Liver (tissue), 9 donors: Measurements from ENCODE around the gene SAMD4A. TPM values are rescaled to one million over a fixed set of nuclear protein-coding genes. Genes with fewer than 3 reads are reported as not detected.

ENCODE experiments used
- DNase-seq: peaks from one replicate; pipeline ENCODE4 v3.0.0-alpha.2; 2017; ENCODE audit warnings: low spot score
- H3K27ac ChIP-seq, 2 donors: one replicate each; pipeline ENCODE4 v1.7.0; 2013; ENCODE audit warnings: inconsistent platforms in 2 of 2, low read length in 2 of 2, control low read depth in 1 of 2, low read depth in 1 of 2, mild to moderate bottlenecking in 1 of 2
- H3K27me3 ChIP-seq, 4 donors: one replicate each; pipeline versions ENCODE4 v1.6.1 to v1.7.0; 2013; ENCODE audit warnings: low read length in 3 of 4, inconsistent platforms in 1 of 4, mild to moderate bottlenecking in 1 of 4, moderate library complexity in 1 of 4; ENCODE audit not compliant: control insufficient read depth in 4 of 4, insufficient read depth in 4 of 4
- H3K36me3 ChIP-seq, 4 donors: one replicate each; pipeline versions ENCODE4 v1.6.1 to v1.7.0; 2013; ENCODE audit warnings: low read length in 3 of 4, mild to moderate bottlenecking in 3 of 4, low read depth in 1 of 4, moderate library complexity in 1 of 4; ENCODE audit not compliant: control insufficient read depth in 4 of 4, insufficient read depth in 3 of 4
- H3K4me1 ChIP-seq, 4 donors: one replicate each; pipeline versions ENCODE4 v1.6.1 to v1.7.0; 2013; ENCODE audit warnings: low read length in 3 of 4, mild to moderate bottlenecking in 3 of 4, moderate library complexity in 1 of 4; ENCODE audit not compliant: control insufficient read depth in 4 of 4, insufficient read depth in 4 of 4
- H3K4me3 ChIP-seq, 3 donors: one replicate each; pipeline versions ENCODE4 v1.6.1 to v1.7.0; 2013; ENCODE audit warnings: low read length in 3 of 3, control low read depth in 1 of 3, low read depth in 1 of 3, mild to moderate bottlenecking in 1 of 3
- H3K9ac ChIP-seq, 2 donors: one replicate each; pipeline ENCODE4 v1.7.0; 2013; ENCODE audit warnings: low read length in 2 of 2, mild to moderate bottlenecking in 2 of 2, moderate library complexity in 2 of 2, control low read depth in 1 of 2, low read depth in 1 of 2
- H3K9me3 ChIP-seq, 4 donors: one replicate each; pipeline versions ENCODE4 v1.6.1 to v1.7.0; 2013; ENCODE audit warnings: low read length in 3 of 4; ENCODE audit not compliant: control insufficient read depth in 4 of 4
- CTCF ChIP-seq: fragments of 150-350 bp; IDR thresholded peaks from 2 replicates; pipeline ENCODE4 v1.5.1; 2017; ENCODE audit warnings: improper control_type of control experiment, low read depth, low read length; ENCODE audit not compliant: missing input control
- EGR1 ChIP-seq, 2 donors: IDR thresholded peaks; 2 replicates each; pipeline ENCODE4 v1.6.1; 2016 to 2018; ENCODE audit warnings: antibody characterized with exemption in 2 of 2, low read depth in 2 of 2
- FOXA1 ChIP-seq: IDR thresholded peaks from 2 replicates; pipeline ENCODE4 v1.6.1; 2016; ENCODE audit warnings: antibody characterized with exemption
- FOXA2 ChIP-seq: IDR thresholded peaks from 2 replicates; pipeline ENCODE4 v1.6.1; 2016; ENCODE audit warnings: antibody characterized with exemption
- GABPA ChIP-seq, 2 donors: IDR thresholded peaks in 1 of 2; conservative IDR thresholded peaks in 1 of 2; 2 replicates each; pipeline ENCODE4 v1.6.1; 2016; ENCODE audit warnings: antibody characterized with exemption in 2 of 2, mild to moderate bottlenecking in 1 of 2, moderate library complexity in 1 of 2
- HNF4A ChIP-seq, 2 donors: conservative IDR thresholded peaks; 2 replicates each; pipeline ENCODE4 v1.6.1; 2016; ENCODE audit warnings: antibody characterized with exemption in 2 of 2, mild to moderate bottlenecking in 2 of 2
- HNF4G ChIP-seq: IDR thresholded peaks from 2 replicates; pipeline ENCODE4 v1.6.1; 2016; ENCODE audit warnings: antibody characterized with exemption
- JUND ChIP-seq, 2 donors: IDR thresholded peaks; 2 replicates each; pipeline ENCODE4 v1.6.1; 2016; ENCODE audit warnings: antibody characterized with exemption in 2 of 2
- NR2F2 ChIP-seq: IDR thresholded peaks from 2 replicates; pipeline ENCODE4 v1.6.1; 2016; ENCODE audit warnings: antibody characterized with exemption
- RAD21 ChIP-seq, 2 donors: IDR thresholded peaks; 2 replicates each; pipeline ENCODE4 v1.6.1; 2016; ENCODE audit warnings: antibody characterized with exemption in 2 of 2, mild to moderate bottlenecking in 2 of 2
- RXRA ChIP-seq, 2 donors: IDR thresholded peaks; 2 replicates each; pipeline ENCODE4 v1.6.1; 2017 to 2018; ENCODE audit warnings: antibody characterized with exemption in 2 of 2, mild to moderate bottlenecking in 1 of 2
- SP1 ChIP-seq: IDR thresholded peaks from 2 replicates; pipeline ENCODE4 v1.6.1; 2018; ENCODE audit warnings: antibody characterized with exemption, mild to moderate bottlenecking
- TAF1 ChIP-seq: conservative IDR thresholded peaks from 2 replicates; pipeline ENCODE4 v1.6.1; 2016; ENCODE audit warnings: antibody characterized with exemption, mild to moderate bottlenecking
- YY1 ChIP-seq: IDR thresholded peaks from 2 replicates; pipeline ENCODE4 v1.6.1; 2016; ENCODE audit warnings: antibody characterized with exemption, mild to moderate bottlenecking
- WGBS: extraction: QIAGEN DNeasy Blood & Tissue Kit; methylation state at CpG from one replicate; pipeline ENCODE4 v1.1.7; 2013; 5-methylcytosine and 5-hydroxymethylcytosine counted together
- polyA plus RNA-seq, 2 donors: library from polyadenylated mRNA; stranded (reverse) in 1 of 2; unstranded in 1 of 2; fragments of 200-250 nt in 1 of 2; fragments of >200 nt in 1 of 2; fragmentation: Nextera tagmentation in 1 of 2; extraction: Ambion mirVana in 1 of 2; gene quantifications; one replicate each; pipeline versions ENCODE4 v1.2.1 to v1.2.3, GENCODE V29; 2013 to 2015
- total RNA-seq, 2 donors: library from RNA; depleted of rRNA; stranded (reverse); fragments of >200 nt; gene quantifications; one replicate each; pipeline ENCODE4 v1.2.3, GENCODE V29; 2014
- TF ChIP-seq, protein P1 (sequence below): IDR thresholded peaks from 2 replicates; pipeline ENCODE4 v1.6.1; 2016; ENCODE audit warnings: antibody characterized with exemption
- TF ChIP-seq, protein P2 (sequence below): IDR thresholded peaks from 2 replicates; pipeline ENCODE4 v1.6.1; 2016; ENCODE audit warnings: antibody characterized with exemption
- TF ChIP-seq, protein P3 (sequence below): IDR thresholded peaks from 2 replicates; pipeline ENCODE4 v1.6.1; 2016; ENCODE audit warnings: antibody characterized with exemption, mild to moderate bottlenecking
- TF ChIP-seq, protein P4 (sequence below): IDR thresholded peaks from 2 replicates; pipeline ENCODE4 v1.6.1; 2016; ENCODE audit warnings: antibody characterized with exemption
- donor health status: healthy.
- donor health status: healthy.
- donor health status: healthy.
- donor health status: healthy.
- donor health status: healthy.

The SAMD4A gene
- total and polyA plus RNA-seq, 4 donors = 4.3 to 17.8 (median 8.1) TPM

- WGBS = 22% methylated on average over 1 of the region's 1 CpG
- H3K4me1 ChIP-seq = peaks cover 0 to 7% (median 1%) of the 10 kb centered on the region in 4 donors
- H3K9me3 ChIP-seq = no peaks in the 10 kb centered on the region
- H3K9ac ChIP-seq = no peak overlapping the region
- H3K4me3 ChIP-seq = no peak overlapping the region
- DNase-seq = no peak
- H3K27ac ChIP-seq = no peak overlapping the region
- H3K36me3 ChIP-seq = no peaks in the 10 kb centered on the region
- TF ChIP-seq TAF1 (no peak), HNF4G (no peak), SP1 (no peak), YY1 (no peak), JUND (IDR thresholded peaks at IDR 0.05) (no peak), RXRA (IDR thresholded peaks at IDR 0.05) (no peak), FOXA1 (no peak), EGR1 (IDR thresholded peaks at IDR 0.05; ENCODE audit: low read depth in 2 of 2) (no peak), FOXA2 (no peak), RAD21 (IDR thresholded peaks at IDR 0.05) (no peak), NR2F2 (no peak), GABPA (IDR thresholded peaks at IDR 0.05 in 1 of 2, conservative IDR thresholded peaks at IDR 0.05 in 1 of 2) (no peak), HNF4A (conservative IDR thresholded peaks at IDR 0.05) (no peak), CTCF (no peak)
- TF ChIP-seq, protein P1, sequence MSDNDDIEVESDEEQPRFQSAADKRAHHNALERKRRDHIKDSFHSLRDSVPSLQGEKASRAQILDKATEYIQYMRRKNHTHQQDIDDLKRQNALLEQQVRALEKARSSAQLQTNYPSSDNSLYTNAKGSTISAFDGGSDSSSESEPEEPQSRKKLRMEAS = no peak
- TF ChIP-seq, protein P2, sequence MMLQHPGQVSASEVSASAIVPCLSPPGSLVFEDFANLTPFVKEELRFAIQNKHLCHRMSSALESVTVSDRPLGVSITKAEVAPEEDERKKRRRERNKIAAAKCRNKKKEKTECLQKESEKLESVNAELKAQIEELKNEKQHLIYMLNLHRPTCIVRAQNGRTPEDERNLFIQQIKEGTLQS = no peak
- TF ChIP-seq, protein P3, sequence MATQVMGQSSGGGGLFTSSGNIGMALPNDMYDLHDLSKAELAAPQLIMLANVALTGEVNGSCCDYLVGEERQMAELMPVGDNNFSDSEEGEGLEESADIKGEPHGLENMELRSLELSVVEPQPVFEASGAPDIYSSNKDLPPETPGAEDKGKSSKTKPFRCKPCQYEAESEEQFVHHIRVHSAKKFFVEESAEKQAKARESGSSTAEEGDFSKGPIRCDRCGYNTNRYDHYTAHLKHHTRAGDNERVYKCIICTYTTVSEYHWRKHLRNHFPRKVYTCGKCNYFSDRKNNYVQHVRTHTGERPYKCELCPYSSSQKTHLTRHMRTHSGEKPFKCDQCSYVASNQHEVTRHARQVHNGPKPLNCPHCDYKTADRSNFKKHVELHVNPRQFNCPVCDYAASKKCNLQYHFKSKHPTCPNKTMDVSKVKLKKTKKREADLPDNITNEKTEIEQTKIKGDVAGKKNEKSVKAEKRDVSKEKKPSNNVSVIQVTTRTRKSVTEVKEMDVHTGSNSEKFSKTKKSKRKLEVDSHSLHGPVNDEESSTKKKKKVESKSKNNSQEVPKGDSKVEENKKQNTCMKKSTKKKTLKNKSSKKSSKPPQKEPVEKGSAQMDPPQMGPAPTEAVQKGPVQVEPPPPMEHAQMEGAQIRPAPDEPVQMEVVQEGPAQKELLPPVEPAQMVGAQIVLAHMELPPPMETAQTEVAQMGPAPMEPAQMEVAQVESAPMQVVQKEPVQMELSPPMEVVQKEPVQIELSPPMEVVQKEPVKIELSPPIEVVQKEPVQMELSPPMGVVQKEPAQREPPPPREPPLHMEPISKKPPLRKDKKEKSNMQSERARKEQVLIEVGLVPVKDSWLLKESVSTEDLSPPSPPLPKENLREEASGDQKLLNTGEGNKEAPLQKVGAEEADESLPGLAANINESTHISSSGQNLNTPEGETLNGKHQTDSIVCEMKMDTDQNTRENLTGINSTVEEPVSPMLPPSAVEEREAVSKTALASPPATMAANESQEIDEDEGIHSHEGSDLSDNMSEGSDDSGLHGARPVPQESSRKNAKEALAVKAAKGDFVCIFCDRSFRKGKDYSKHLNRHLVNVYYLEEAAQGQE = no peak
- TF ChIP-seq, protein P4, sequence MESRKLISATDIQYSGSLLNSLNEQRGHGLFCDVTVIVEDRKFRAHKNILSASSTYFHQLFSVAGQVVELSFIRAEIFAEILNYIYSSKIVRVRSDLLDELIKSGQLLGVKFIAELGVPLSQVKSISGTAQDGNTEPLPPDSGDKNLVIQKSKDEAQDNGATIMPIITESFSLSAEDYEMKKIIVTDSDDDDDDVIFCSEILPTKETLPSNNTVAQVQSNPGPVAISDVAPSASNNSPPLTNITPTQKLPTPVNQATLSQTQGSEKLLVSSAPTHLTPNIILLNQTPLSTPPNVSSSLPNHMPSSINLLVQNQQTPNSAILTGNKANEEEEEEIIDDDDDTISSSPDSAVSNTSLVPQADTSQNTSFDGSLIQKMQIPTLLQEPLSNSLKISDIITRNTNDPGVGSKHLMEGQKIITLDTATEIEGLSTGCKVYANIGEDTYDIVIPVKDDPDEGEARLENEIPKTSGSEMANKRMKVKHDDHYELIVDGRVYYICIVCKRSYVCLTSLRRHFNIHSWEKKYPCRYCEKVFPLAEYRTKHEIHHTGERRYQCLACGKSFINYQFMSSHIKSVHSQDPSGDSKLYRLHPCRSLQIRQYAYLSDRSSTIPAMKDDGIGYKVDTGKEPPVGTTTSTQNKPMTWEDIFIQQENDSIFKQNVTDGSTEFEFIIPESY = no peak
- no peaks in the 10 kb centered on the region for H3K27me3 ChIP-seq
Measured at GRCh38 chr14:54599966-54600716, 33.2 kb downstream of the SAMD4A start.
